HG03103 (cell line): ENCODE results near the gene ZNF689.
"Not testable (repeated sequence)": the region's sequence is repeated elsewhere in the genome, so short reads cannot be mapped to it uniquely, and the experiment has no call there.

Source experiments
- ATAC-seq: cut with Tn5 transposase; IDR thresholded peaks from one replicate; pipeline ENCODE4 v1.9.1; 2021; ENCODE audit warnings: low read depth; ENCODE audit not compliant: unreplicated experiment

Gene ZNF689

GRCh38 chr16:30637139-30637538, 26.9 kb upstream of the ZNF689 start:
- ATAC-seq, result not testable (repeated sequence)

DNA sequence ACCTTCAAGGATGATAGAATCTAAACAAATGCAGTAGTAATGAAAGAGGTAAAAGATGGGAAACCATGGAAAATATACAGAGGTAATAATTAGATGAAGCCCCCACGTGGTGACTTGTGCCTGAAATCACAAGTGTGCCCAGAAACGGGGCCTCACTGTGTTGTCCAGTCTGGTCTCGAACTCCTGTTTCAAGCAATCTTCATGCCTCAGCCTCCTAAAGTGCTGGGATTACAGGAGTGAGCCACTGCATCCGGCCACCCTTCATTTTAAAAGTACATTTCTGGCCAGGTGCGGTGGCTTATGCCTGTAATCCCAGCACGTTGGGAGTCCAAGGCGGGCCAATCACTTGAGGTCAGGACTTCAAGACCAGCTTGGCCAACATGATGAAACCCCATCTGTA, 26.4 kb upstream of the ZNF689 start:
- ATAC-seq, result no peak

DNA sequence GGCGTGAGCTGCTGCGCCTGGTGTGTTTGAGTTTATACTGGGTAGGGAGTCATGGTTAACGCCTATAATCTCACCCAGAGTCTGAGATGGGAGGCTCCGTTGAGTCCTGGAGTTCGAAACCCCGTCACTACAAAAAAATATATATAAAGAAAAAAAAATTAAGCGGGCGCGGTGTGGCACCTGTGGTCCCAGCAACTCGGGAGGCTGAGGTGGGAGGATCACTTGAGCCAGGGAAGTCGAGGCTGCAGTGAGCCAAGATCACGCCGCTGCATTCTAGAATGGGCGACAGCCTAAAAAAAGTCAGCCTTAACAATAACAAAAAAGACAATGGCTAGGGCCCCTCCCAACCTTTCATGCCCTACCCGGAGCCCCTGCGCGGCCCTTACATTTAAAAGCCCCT, 23.3 kb upstream of the ZNF689 start:
- no peak for ATAC-seq

DNA sequence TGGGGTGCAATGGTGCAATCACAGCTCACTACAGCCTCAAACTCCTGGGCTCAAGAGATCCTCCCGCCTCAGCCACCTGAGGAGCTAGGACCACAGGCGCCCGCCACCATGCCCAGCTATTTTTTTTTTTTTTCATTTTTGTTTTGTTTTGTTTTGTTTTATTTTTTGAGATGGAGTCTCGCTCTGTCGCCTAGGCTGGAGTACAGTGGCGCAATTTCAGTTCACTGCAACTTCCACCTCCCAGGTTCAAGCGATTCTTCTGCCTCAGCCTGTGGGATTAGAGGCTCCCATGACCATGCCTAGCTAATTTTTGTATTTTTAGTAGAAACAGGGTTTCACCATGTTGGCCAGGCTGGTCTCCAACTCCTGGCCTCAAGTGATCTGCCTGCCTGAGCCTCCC, 22.3 kb upstream of the ZNF689 start:
- ATAC-seq, result not testable (repeated sequence)

DNA sequence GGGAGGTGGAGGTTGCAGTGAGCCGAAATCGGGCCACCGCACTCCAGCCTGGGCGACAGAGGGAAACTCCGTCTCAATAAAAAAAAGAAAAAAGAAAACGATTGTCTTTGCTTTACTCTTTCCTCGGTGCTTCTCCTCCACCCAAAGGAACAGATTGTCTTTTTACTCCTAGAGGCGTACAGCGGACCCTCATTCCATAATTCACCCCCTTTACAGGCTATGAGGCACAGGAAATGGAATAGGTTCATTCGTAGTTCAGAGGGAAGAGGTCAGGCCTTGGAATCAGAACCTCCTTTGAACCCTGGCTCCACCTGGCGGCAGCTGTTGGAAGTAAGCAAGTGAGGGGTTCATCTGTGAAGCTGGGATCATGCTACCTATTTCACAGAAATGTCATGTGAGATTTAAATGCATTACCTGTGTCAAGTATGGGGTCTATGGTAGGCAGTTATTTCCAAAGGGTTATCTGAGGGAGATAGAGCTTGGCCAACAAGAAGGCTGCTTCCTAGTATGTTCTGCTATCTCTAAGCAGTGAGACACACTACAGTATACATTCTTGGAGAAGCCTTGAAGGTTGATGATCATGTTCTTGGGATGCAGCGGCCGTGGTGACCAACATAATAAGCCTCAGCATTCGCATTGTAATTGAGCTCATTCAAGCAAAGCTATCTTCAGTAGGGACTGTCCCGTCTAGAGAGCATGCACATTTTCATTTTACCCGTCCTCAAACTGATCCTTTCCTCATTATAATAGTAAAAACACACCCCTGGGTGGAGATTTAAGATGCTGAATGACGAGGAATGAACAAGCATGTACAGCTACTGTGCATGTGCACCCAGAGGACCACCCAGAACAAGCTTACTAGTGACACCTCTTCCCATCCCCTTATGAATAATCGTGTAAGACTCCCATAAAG, 18.7 kb upstream of the ZNF689 start:
- no peak for ATAC-seq

DNA sequence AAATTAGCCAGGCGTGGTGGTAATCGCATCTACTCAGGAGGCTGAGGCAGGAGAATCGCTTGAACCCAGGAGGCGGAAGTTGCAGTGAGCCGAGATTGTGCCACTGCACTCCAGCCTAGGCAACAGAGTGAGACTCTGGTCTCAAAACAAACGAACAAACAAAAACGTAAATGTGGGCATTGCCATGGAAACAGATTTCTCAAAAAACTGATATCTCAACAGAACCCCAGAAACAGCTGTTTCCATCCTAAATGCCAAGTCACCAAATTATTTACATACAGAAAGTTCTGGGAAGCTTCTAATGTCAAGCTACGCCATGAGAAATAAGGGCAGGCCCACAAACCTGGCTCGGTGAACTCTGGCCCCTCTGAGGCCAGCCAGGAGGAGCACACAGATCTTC, 16.0 kb upstream of the ZNF689 start:
- no peak for ATAC-seq

- no peak for ATAC-seq
Observed at GRCh38 chr16:30623536-30624283, 13.5 kb upstream of the ZNF689 start.

DNA sequence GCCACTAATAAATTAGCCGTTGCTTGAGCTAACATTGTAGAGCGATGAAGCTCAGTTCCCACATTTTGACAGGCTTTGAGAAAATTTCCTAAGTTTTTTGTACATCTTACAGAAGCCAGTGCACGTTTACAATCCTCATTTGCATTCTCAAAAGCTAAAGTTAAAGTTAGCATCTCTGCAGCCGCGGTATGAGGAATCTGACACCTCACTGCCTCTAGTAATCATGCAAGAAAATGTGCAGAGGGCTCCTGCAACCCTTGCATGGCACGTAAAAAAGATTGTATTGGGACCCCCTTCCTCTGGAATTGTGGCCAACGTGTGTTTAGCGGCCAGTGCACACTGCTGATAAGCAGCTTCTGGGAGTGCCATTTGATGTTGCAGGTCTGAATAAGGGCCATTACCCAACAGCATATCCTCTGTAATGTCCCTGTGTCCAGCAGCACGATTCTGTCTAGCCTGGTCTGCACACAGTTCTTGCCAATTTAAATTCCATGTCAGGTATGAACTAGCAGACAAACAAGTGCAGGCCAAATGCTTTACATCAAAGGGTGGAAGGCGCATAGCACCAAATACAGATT, 12.4 kb upstream of the ZNF689 start:
- ATAC-seq, result no peak

DNA sequence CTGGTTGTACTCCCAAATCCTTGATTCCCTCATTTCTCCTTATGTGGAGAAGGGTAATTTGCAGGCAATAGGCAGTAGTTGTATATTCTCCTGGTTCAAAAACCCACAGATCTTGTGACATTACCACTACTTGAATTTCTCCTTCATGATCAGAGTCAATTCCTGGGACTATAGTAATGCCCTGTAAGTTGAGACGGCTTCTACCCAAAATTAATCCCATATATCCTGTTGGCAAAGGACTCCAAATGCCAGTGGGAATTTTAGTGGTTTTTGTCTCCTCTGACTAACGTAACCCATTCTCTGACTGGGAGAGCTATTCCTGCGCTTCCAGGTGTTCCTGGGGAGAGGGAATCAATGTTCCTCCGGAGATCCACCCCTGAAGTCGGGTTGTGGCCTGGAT, 11.6 kb upstream of the ZNF689 start:
- no peak for ATAC-seq

DNA sequence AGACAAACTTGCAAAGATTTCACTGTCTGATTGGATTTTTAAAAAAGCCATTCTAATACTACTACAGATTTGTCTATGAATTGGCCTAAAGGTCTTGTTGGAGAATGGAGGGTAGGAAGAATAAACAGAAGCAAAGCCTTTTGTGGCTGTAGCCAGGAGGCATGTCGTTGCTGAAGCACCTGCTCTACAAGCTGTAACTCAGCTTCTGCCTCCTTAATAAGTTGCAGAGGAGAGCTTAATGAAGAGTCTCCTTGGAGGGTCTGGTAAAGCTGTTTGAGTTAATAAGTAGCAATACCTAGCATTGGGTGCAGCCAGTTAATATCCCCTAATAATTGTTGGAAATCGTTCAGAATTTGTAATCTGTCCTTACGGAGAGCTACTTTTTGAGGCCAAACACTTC, 10.0 kb upstream of the ZNF689 start:
- ATAC-seq, result no peak

DNA sequence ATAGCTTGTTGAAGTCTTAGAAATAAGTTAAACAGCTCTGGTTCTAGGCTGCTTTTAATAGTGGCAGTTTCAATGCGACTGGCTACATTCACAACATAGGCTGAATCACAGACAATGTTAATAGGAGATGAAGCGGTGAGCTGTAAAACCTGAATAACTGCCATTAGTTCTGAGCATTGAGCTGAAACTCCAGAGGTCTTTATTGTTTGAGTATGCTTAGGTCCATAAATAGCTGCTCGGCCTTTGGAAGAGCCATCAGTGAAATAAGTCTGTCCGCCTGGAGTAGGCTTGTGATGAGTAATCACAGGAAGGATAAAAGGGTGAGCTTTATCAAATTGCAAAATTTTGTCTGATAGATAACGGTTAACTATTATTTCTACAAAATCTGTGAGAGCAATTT, 9.4 kb upstream of the ZNF689 start:
- no peak for ATAC-seq

DNA sequence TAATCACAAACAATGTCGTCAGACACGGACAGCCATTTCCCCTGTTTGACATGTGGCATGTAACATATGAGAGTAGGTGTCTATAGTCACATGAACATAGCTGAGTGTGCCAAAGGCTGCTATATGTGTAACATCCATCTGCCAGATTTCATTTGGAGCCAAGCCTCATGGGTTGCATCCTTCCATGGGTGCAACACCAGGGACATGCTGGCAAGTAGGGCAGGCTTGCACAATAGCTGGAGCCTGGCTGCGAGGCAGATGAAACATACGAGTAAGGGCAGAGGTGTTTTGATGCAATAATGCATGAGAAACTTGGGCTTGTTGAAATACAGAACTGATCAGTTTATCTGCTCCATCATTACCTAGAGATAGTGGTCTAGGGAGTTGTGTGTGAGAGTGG, 9.0 kb upstream of the ZNF689 start:
- ATAC-seq, result no peak

DNA sequence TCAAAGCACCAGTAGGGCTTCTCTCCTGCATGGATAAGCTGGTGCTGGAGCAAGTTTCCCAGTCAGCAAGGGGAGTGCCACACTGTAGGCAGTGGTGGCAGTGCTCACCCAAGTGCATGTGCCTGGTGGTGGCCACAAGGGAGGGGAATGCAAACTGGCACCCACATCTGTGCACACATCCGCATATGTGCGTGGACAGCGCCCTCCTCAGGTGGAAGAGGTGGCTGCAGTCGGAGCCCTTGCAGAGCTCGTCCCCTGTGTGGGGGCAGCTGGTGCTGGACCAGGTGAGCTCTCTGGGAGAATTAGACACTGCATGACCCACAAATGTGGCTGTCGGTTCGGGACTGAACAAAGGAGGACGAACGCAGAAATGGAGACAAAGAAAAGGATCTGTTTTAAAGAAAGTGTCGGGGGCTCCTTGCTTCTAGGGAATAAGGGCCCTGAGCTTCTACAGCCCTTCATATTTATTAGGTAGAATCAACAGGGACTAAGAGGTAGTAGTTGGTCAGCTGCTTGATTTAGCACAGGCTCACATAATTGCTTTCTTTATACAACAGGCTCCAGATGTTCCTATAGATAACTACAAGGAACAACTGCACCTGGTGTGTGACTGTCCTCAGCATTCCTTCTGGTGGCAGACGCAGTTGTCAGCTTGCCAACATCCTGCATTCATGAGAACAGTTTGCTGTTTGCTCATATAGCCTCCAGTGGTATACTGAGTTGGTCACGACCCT, 5.3 kb upstream of the ZNF689 start:
- ATAC-seq, result no peak

GRCh38 chr16:30609002-30609925, 925 bp downstream of the ZNF689 start:
- ATAC-seq, result no peak

DNA sequence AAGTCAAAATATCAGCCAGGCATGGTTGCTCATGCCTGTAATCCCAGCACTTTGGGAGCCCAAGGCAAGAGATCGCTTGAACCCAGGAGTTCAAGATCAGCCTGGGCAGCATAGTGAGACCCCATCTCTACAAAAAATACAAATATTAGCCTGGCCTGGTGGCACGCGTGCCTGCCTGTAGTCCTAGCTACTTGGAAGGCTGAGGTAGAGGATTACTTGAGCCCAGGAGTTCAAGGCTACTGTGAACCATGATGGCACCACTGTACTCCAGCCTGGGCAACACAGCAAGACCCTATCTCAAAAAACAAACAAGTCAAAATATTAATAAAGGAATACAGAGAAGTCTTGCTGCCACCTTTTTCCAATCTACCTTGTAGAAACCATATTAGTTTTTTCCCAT, 4.2 kb downstream of the ZNF689 start:
- ATAC-seq, result no peak

DNA sequence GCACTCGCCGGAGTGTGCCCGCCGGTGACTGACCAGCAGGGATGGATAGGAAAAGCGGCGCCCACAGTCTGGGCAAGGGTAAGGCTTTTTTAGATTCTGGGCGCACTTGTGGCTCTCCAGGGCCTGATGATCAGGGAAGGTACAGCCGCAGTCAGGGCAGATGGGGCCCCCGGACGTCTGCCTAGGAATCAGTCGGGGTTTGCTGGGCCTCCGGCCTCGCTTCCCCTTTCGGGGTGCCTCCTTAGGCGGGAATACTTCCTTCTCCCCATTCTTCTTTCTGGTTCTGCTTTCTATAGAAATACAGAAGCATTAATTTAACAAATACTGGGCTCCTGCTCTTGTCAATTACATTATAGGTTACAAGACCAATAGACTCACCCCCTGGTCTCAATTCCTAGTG, 5.0 kb downstream of the ZNF689 start:
- ATAC-seq, result no peak

DNA sequence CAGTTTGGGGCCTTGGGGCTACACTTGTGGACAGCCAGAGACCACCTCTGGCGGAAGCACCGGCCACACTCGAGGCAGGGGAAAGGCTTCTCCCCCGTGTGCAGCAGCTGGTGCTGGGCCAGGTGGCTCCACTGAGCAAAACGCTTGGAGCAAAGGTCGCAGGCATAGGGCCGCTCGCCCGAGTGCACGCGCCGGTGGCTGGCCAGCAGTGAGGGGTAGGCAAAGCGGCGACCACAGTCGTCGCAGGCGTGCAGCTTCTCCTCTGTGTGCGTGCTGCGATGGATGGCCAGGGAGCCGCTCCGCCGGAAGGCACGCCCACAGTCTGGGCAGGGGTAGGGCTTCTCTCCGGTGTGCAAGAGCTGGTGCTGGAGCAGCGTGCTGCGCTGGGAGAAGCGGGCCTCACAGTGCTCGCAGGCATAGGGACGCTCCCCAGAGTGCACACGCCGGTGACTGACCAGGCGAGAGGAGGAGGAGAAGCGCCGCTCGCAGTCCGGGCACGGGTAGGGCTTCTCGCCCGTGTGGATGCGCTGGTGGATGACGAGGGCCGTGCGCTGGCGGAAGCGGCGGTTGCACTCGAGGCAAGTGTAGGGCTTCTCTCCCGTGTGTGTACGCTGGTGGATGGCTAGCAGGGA, 5.8 kb downstream of the ZNF689 start:
- ATAC-seq, result no peak

- ATAC-seq, result no peak
Observed at GRCh38 chr16:30603945-30604315, 6.3 kb downstream of the ZNF689 start.

DNA sequence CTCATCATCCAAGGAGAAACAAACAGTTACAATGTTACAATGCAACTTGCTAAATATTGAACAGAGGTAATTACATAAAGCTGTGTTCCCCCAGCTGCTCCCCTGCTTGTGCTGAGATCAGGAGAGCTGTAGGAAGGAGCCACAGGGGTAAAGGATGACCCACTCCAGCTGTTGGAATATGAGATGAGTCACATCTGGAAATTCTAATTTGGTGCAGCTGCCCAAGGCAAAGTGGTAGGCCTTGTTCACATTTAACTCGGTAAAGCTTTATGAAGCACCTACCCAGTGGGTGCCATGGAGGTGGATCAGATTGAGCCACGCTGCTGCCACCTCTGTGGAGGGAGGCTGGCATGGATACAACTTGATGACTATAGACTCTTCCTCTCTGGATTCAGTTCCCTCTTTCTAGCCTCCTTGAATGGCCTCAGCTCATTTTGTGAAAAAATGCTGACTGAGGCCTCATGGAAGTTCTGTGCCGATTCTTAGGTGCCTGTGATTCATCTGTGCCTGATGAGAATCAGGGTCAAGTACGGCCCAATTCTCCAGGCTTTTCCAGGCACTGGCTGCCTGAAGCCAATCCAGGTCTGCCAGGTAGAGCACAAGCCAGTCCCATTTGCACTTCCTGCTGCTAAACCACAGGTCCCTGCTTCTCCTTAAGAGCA, 7.4 kb downstream of the ZNF689 start:
- no peak for ATAC-seq
